GM12865 (cell line): ENCODE results near the gene TENM3.

Experiments used
- DNase-seq: peaks from one replicate; pipeline ENCODE4 v3.0.0; 2010; ENCODE audit warnings: low read depth
- H3K4me3 ChIP-seq: 2 replicates; pipeline ENCODE4 v1.5.1; 2011; ENCODE audit warnings: mild to moderate bottlenecking, low read depth, low read length, control low read depth
- TF ChIP-seq, protein P1 (sequence below): IDR thresholded peaks from 2 replicates; pipeline ENCODE4 v1.5.1; 2011; ENCODE audit warnings: low read length, control low read depth, low read depth, inconsistent platforms; ENCODE audit not compliant: insufficient read depth; ENCODE audit errors: missing control alignments

Gene TENM3

DNA sequence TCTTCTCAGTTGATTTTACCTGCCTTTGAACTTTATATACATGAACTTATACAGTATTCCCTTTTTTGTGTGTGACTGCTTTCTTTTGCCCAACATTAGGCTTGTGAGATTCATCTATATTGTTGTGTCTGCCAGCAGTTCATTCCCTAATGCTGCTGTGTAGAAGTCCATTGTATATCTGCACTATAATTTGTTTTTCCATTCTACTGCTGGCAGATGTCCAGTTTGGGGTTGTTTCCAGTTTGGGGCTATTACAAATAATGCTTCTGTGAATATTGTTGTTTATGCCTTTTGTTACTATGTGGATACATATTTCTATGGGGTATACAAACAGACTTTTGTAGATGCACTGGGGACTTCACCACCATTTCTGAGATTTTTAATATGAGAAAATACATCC is 405.6 kb downstream of the TENM3 start:
- DNase-seq: no peak
- H3K4me3 ChIP-seq: no peak overlapping the region
- TF ChIP-seq, protein P1, sequence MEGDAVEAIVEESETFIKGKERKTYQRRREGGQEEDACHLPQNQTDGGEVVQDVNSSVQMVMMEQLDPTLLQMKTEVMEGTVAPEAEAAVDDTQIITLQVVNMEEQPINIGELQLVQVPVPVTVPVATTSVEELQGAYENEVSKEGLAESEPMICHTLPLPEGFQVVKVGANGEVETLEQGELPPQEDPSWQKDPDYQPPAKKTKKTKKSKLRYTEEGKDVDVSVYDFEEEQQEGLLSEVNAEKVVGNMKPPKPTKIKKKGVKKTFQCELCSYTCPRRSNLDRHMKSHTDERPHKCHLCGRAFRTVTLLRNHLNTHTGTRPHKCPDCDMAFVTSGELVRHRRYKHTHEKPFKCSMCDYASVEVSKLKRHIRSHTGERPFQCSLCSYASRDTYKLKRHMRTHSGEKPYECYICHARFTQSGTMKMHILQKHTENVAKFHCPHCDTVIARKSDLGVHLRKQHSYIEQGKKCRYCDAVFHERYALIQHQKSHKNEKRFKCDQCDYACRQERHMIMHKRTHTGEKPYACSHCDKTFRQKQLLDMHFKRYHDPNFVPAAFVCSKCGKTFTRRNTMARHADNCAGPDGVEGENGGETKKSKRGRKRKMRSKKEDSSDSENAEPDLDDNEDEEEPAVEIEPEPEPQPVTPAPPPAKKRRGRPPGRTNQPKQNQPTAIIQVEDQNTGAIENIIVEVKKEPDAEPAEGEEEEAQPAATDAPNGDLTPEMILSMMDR: no peak

DNA sequence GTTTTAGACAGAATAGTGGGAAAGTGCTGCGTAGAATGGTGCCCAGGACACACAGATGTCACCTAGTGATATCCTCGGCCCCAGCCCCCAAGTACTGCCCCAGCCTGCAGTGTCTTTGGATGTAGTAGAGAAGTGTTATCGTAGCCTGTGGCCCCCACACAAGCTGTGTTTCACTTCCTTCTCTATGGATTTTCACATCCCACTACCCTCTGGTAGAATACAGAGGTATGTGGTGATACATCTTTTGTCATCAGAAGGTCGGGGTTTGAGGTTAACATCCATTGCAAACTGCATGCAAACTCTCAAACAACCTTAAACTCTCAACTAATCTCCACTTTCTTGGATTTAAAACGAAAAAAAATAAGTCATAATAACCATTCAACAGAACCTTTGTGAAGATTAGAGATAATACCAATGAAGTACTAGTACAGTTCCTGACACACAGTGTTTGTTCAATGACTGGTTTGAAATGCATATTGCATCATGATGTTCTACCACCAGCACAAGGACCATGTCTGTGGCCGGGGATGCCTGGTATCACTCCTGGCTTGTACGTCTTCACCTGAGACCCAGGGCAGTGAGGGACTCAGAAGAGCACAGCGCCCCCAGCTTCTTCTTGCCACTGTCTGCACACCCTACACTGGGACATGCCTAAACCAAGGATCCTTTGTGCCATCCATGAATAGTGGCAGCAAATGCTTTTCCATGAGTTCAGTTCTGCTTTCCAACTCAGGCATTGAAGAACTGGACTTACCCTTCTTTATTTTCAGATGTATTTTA is 406.7 kb downstream of the TENM3 start:
- TF ChIP-seq, protein P1: no peak
- DNase-seq: no peak
- no peak overlapping the region for H3K4me3 ChIP-seq

DNA sequence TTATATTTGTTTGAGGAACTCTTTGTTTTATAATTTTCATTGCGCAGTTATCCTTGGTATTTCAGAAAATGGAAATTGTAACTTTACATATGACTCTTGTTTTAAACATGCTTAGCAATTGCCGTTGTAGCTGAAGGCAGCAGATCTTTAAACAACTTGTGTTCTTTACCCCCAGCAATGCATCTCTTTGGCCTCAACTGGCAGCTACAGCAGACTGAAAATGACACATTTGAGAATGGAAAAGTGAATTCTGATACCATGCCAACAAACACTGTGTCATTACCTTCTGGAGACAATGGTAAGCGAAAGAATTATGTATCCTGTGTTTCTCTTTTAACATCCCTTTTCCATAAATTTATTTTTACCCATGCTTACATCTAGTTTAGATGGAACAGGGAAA is 410.4 kb downstream of the TENM3 start:
- DNase-seq: no peak
- no peak overlapping the region for H3K4me3 ChIP-seq
- TF ChIP-seq, protein P1: no peak

DNA sequence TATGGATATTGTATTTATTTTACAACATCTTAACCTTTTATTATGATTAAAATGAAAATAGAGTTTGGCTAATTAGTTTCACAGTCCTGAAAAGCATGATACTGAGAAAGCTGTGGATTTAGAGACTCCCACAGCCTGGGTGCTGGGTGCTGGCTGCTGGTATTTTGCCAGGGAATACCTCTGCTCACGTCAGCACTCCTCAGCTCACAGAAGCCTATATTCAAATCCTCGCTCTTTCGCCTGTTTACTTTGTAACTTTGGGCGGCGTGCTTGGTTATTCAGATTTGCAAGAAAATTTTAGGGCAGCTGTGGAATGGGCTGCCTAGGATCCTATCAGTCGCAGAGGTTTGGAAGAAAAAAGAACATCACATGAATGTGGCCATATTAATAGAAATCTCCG is 412.1 kb downstream of the TENM3 start:
- TF ChIP-seq, protein P1: no peak
- H3K4me3 ChIP-seq: no peak overlapping the region
- DNase-seq: no peak

DNA sequence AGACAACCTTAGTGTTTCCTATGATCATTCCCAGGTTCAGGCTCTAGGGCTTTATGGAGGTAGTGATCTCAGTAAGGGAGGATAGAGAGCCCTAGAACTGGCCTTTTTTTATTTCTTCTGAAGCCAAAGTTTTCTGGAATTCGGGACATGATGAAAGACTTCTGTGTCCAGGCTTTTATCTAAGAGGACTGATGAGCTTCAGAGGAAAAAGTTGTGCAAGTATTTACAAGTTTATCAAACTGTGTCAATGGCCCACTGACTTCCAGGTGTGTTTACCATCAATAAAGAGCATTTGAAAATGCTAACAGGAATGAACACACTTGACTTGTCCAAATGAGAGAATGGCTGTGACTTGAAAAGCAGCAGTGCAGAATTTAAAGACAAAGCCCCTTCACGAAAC is 419.3 kb downstream of the TENM3 start:
- no peak for DNase-seq
- TF ChIP-seq, protein P1: no peak
- no peak overlapping the region for H3K4me3 ChIP-seq

DNA sequence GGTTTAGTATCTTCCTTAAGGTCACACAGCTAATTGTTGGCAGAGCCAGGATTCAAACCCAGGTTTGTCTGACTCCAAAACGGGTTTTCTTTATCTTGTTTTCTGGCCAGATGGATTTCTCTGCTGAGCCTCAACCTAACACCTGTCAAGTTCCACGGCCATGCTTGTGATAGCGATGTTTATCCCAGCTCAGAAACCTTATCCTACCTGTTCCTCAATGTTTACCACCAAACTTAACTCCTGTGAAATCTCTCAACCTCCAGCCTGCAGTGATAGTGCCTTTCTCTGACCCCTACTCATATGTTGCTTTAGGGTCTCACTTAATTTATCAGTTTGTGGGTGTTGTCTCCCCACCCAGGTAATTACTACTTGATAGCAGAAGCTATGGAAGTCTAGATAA is 428.0 kb downstream of the TENM3 start:
- no peak overlapping the region for H3K4me3 ChIP-seq
- TF ChIP-seq, protein P1: no peak

DNA sequence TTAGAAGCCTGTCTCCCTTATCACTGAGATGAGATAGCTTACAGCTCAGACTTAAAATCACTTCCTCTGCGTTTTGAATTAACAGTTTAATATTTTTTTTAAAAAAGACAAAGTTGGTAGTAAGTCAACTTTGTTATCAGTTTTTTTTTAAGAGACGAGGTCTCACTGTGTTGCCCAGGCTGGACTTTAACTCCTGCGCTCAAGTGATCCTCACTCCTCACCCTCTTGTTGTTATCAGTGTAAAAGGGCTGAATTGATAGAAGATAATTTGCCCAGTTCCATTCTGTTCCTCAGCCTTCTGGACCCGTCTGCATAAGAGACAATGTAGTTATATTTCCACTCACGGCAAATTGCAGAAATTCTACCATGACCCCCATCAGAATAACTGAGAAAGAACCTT is 428.5 kb downstream of the TENM3 start:
- no peak overlapping the region for H3K4me3 ChIP-seq
- DNase-seq: no peak
- TF ChIP-seq, protein P1: no peak

More for the DNA sequence above, 428.0 kb downstream of the TENM3 start:
- DNase-seq: no peak
